Small intestine (tissue), 7 donors: ENCODE results near the gene CCBE1. TPM values are rescaled to one million over a fixed set of nuclear protein-coding genes. Genes with fewer than 3 reads are reported as not detected.
A peak's percentile ranks its signal among the peaks of the same experiment; 100 is the strongest.

Experiments used
- DNase-seq, 2 donors: peaks; one replicate each; pipeline versions ENCODE4 v3.0.0 to v3.0.0-alpha.2; 2013
- FAIRE-seq: peaks from 2 replicates; lab custom pipeline; 2012; peaks lifted over from hg19 to GRCh38; lab: Jason Lieb, UNC
- H3K27ac ChIP-seq, 3 donors: one replicate each; pipeline ENCODE4 v1.5.1; 2013; ENCODE audit warnings: low read length in 2 of 3, mild to moderate bottlenecking in 2 of 3, control low read depth in 1 of 3, inconsistent platforms in 1 of 3, low read depth in 1 of 3, moderate library complexity in 1 of 3
- H3K27me3 ChIP-seq, 3 donors: one replicate each; pipeline ENCODE4 v1.6.1; 2013; ENCODE audit warnings: low read length in 3 of 3, inconsistent platforms in 1 of 3; ENCODE audit not compliant: control insufficient read depth in 3 of 3, insufficient read depth in 3 of 3
- H3K36me3 ChIP-seq, 3 donors: one replicate each; pipeline ENCODE4 v1.6.1; 2013; ENCODE audit warnings: low read length in 3 of 3, inconsistent platforms in 1 of 3, low read depth in 1 of 3, mild to moderate bottlenecking in 1 of 3, moderate library complexity in 1 of 3; ENCODE audit not compliant: control insufficient read depth in 3 of 3, insufficient read depth in 2 of 3
- H3K4me1 ChIP-seq, 3 donors: one replicate each; pipeline ENCODE4 v1.6.1; 2013; ENCODE audit warnings: low read length in 2 of 3, inconsistent platforms in 1 of 3, low read depth in 1 of 3, mild to moderate bottlenecking in 1 of 3, moderate library complexity in 1 of 3; ENCODE audit not compliant: control insufficient read depth in 3 of 3, insufficient read depth in 2 of 3
- H3K4me3 ChIP-seq, 3 donors: one replicate each; pipeline ENCODE4 v1.5.1; 2013; ENCODE audit warnings: low read length in 3 of 3, control low read depth in 1 of 3, inconsistent platforms in 1 of 3, low read depth in 1 of 3, mild to moderate bottlenecking in 1 of 3, moderate library complexity in 1 of 3
- H3K9me3 ChIP-seq, 2 donors: one replicate each; pipeline ENCODE4 v1.6.1; 2013; ENCODE audit warnings: low read depth in 1 of 2, low read length in 1 of 2; ENCODE audit not compliant: control insufficient read depth in 2 of 2, insufficient read depth in 1 of 2
- WGBS, 3 donors: extraction: QIAGEN DNeasy Blood & Tissue Kit; methylation state at CpG; one replicate each; pipeline ENCODE4 v1.1.7; 2013; 5-methylcytosine and 5-hydroxymethylcytosine counted together
- polyA plus RNA-seq, 4 donors: library from polyadenylated mRNA; stranded (reverse) in 3 of 4; unstranded in 1 of 4; fragments of 200-250 nt in 3 of 4; fragments of 120-200 nt in 1 of 4; gene quantifications; one replicate each; pipeline versions ENCODE4 v1.2.1 to v1.2.3, GENCODE V29; 2013
- donor health status: healthy with polysubstance abuse.
- donor health status: control.
- donor health status: control.
- donor health status: Bipolar disorder and iron deficiency.
- donor health status: healthy.

The CCBE1 gene
- polyA plus RNA-seq, 4 donors = 0.27 to 1.3 (median 0.54) TPM; not detected in 1

DNA sequence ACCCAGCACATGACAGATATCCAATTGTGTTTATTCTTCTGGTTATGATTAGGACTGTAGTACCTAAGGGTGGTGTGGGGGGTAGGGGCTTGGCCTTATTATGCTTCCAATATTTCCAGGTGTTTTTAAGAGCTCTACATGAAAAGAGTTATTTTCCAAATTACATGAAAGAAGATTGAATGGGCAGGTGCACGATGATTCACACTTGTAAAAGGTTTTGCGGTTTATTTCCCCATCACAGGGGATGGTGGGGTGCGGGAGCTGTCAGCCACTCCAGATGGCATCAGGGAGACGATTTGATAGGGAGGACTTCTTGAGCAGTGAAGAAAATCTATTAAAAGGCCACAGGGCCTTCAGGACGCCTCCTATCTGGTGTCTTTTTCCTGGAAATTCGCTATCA is 15.1 kb upstream of the CCBE1 start:
- DNase-seq = no peak
- whole genome bisulfite sequencing, 3 donors = 53 to 83% (median 76%) methylated on average over 6 of the region's 6 CpGs
- peaks cover 0 to 4% (median 4%) of the 10 kb centered on the region in 3 donors for H3K27me3 ChIP-seq
- no peak overlapping the region for H3K27ac ChIP-seq
- H3K9me3 ChIP-seq = no peaks in the 10 kb centered on the region
- no peak overlapping the region for H3K4me3 ChIP-seq
- FAIRE-seq = no peak
- no peaks in the 10 kb centered on the region for H3K4me1 ChIP-seq
- H3K36me3 ChIP-seq = no peaks in the 10 kb centered on the region

DNA sequence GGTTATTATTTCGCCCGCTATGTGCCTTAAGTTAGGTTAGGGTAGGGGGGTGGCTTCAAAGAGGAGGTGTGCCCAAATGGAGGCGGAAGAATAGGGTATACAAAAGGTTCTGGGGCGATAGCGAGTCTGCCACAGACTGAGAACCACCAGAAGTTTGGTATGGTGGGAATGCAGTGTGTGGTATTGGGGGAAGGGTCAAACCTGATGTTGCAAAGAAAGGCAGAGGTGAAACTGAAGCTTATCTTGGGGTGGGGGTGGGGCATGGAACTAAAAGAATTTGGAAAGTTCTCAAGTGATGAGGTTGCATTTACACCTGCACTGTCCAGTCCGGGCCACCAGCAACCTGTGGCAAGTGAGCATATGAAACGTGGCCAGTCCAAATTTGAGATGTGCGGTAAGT is 11.8 kb upstream of the CCBE1 start:
- Histone ChIP-seq H3K9me3 (no peaks in the 10 kb centered on the region), H3K27me3 (peaks cover 0 to 4% (median 4%) of the 10 kb centered on the region in 3 donors), H3K36me3 (no peaks in the 10 kb centered on the region), H3K4me1 (no peaks in the 10 kb centered on the region), H3K27ac (no peak overlapping the region), H3K4me3 (no peak overlapping the region)
- 91 to 93% (median 92%) methylated on average over 8 of the region's 8 CpGs for WGBS, 3 donors
- DNase-seq (no peak), FAIRE-seq (no peak)

DNA sequence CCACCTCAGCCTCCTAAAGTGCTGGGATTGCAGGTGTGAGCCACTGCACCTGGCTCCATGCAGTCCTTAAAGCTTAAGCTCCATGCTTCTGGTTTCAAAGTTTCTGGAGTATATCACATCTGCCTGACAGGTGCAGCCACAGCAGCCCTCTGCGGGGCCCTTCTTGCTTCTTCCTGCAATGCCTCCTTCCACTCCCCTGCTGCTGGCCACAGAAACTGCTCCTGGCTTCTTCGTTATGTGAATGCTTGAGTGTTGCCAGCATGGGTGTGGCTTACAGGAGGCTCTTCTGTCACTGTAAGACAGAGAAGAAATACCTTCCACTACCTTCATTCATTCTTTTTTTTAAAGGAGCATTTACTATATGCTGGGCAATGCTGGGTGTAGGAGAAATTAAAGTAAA is 10.1 kb upstream of the CCBE1 start:
- WGBS, 3 donors = 18 to 45% (median 41%) methylated on average over 2 of the region's 2 CpGs
- no peak for DNase-seq
- H3K36me3 ChIP-seq = no peaks in the 10 kb centered on the region
- H3K27ac ChIP-seq = no peak overlapping the region
- peaks cover 0 to 4% (median 4%) of the 10 kb centered on the region in 3 donors for H3K27me3 ChIP-seq
- H3K9me3 ChIP-seq = no peaks in the 10 kb centered on the region
- H3K4me1 ChIP-seq = no peaks in the 10 kb centered on the region
- FAIRE-seq = no peak
- H3K4me3 ChIP-seq = no peak overlapping the region

DNA sequence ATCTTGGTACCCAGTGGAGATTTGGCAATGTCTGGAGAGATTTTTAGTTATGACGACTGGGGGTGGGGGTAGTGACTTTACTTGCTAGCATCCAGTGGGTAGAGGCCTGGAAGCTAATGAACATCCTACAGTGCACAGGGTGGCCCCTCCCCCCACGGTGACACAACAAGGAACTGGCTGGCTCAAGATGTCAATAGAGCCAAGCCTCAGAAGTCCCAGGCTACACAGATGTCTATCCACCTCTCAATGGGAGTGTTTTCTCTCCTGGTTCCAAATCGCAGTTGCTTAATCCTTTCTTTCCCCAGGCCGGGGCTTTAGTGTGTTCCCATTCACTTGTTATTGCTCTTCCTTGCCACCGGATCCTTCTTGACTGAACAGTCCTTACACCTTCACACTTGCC is 9.3 kb upstream of the CCBE1 start:
- Histone ChIP-seq H3K27me3 (peaks cover 0 to 4% (median 4%) of the 10 kb centered on the region in 3 donors), H3K36me3 (no peaks in the 10 kb centered on the region), H3K4me3 (no peak overlapping the region), H3K4me1 (no peaks in the 10 kb centered on the region), H3K9me3 (no peaks in the 10 kb centered on the region), H3K27ac (no peak overlapping the region)
- no peak for DNase-seq
- WGBS, 3 donors = 59 to 70% (median 59%) methylated on average over 5 of the region's 5 CpGs
- no peak for FAIRE-seq

DNA sequence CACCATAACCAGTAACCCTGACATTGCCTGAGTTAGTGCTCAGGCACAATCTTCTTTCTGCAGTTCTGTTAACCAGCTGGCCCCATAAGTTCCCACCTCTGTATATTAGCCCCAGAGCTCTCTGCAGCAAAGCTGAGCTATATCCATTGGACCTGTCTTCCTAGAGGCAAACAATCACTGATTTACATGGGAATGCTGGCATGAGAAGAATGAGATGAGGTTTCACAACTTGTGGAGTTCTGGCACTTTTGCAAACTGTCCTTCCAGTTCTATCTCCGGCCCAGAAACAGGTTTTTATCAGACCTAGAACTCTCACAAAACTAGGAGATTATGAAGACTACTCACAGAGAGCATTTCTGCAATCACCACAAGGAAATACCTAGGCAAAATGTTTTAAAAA is 7.9 kb upstream of the CCBE1 start:
- peaks cover 0 to 2% (median under 1%) of the 10 kb centered on the region in 3 donors for H3K4me1 ChIP-seq
- FAIRE-seq = no peak
- WGBS, 3 donors = 38 to 46% (median 43%) methylated on average over 1 of the region's 1 CpG

DNA sequence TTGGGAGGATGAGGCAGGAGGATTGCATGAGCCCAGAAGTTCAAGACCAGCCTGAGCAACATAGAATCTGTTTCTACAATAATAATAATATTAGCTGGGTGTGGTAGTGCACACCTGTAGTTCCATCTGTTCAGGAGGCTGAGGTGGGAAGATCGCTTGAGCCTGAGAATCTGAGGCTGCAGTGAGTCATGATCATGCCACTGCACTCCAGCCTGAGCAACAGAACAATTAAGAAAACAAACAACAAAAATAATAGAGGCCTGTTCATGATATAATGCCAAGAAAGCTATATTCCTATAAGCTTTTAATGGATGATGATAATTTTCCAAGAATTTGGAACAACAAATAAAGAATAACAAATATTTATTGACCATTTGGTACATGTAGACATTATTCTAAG is 6.9 kb upstream of the CCBE1 start:
- Histone ChIP-seq H3K4me1 (peaks cover 0 to 3% (median 3%) of the 10 kb centered on the region in 3 donors), H3K27me3 (no peaks in the 10 kb centered on the region), H3K9me3 (no peaks in the 10 kb centered on the region), H3K36me3 (no peaks in the 10 kb centered on the region), H3K27ac (no peak overlapping the region), H3K4me3 (no peak overlapping the region)
- 21 to 58% (median 40%) methylated on average over 1 of the region's 1 CpG for WGBS, 3 donors
- FAIRE-seq (no peak), DNase-seq (no peak)

More for the DNA sequence above, 7.9 kb upstream of the CCBE1 start:
- Histone ChIP-seq H3K4me3 (no peak overlapping the region), H3K27me3 (no peaks in the 10 kb centered on the region), H3K27ac (no peak overlapping the region), H3K36me3 (no peaks in the 10 kb centered on the region), H3K9me3 (no peaks in the 10 kb centered on the region)
- no peak for DNase-seq

DNA sequence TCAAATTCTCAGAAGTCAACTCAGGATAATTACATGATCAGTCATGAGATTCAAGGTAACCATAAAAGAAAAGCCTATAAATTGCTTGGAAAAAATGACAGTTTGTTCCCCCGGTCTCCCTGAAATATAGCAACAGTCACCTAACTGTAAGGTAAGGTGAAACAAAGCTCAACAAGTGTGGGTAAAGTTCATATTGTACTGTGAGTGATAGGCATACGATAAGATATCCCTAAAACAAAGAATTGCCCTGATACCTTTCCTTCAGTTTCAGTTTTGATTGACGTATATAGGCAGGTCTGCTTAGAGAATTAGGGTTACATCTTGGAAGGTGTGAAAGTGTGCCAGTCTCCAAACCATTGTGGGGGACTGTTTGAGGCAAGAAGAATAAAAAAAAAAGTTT is 4.0 kb upstream of the CCBE1 start:
- H3K36me3 ChIP-seq = no peaks in the 10 kb centered on the region
- no peaks in the 10 kb centered on the region for H3K9me3 ChIP-seq
- H3K4me1 ChIP-seq = peaks cover 0 to 15% (median 7%) of the 10 kb centered on the region in 3 donors
- no peak overlapping the region for H3K4me3 ChIP-seq
- 15 to 53% (median 28%) methylated on average over 3 of the region's 3 CpGs for WGBS, 3 donors
- no peak overlapping the region for H3K27ac ChIP-seq
- FAIRE-seq = no peak
- peak; percentile 40 to 65 for DNase-seq
- H3K27me3 ChIP-seq = peaks cover 0 to 25% (median 3%) of the 10 kb centered on the region in 3 donors

DNA sequence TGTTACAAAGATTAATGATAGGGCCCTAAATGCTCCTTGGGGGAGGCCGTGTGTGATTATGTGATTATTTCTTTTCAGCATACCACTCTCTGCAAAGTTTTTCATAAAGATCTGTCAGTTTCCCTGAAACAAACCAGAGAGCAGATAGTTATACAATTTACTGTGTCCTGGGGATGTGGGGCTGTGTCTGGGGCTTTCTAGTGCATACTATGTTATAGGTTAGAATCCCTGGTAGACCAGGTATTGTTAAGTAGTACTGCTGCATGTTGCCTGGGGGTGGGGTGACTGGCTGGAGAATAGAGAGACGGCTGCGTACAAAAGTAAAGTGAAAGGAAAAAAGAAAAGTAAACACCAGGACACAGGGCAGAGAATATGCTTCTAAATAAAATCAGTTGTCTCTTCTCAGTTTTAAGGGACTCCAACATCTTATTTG is 3.3 kb upstream of the CCBE1 start:
- Histone ChIP-seq H3K4me3 (no peak overlapping the region), H3K27me3 (peaks cover 0 to 33% (median 5%) of the 10 kb centered on the region in 3 donors), H3K27ac (no peak overlapping the region), H3K9me3 (no peaks in the 10 kb centered on the region), H3K36me3 (no peaks in the 10 kb centered on the region), H3K4me1 (peaks cover 0 to 18% (median 7%) of the 10 kb centered on the region in 3 donors)
- FAIRE-seq = no peak
- DNase-seq = peak; percentile 30 to 47
- WGBS, 3 donors = 21 to 58% (median 30%) methylated on average over 3 of the region's 3 CpGs
